ENCODE measurements around the gene ENOSF1. TPM values are rescaled to one million over a fixed set of nuclear protein-coding genes. Genes with fewer than 3 reads are reported as not detected.
"Not testable (repeated sequence)": the region's sequence is repeated elsewhere in the genome, so short reads cannot be mapped to it uniquely, and the experiment has no call there.

The ENOSF1 gene
- total and polyA plus RNA-seq, 7 donors: 5.1 to 27.2 (median 6.1) TPM

DNA sequence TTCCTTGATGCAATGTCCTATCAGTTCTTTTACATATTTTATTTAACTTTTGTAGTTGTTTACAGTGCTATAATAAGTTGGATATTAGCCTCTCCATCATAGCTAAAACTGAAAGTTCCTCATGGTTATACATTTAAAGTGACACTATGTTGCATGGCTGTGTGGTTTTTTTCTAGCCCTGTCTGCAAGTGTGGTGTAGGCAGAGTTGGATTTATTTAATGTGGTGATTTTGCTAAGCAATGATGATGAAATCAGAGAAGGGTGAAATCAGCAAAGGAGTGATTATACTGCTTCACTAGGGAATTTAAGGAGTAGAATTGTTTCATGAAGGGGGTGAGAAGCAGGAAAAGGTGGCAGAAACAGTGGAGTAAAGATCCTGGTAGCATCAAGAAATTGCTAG is 18.3 kb upstream of the ENOSF1 start:
- Histone ChIP-seq H3K27ac (no peak overlapping the region), H3K27me3 (ENCODE audit: insufficient read depth in 3 of 3, low read length in 2 of 3) (no peaks in the 10 kb centered on the region), H3K9me3 (no peaks in the 10 kb centered on the region), H3K4me3 (no peak overlapping the region), H3K36me3 (ENCODE audit: insufficient read depth in 1 of 2, low read depth in 1 of 2) (peaks cover 0 to 54% of the 10 kb centered on the region in 2 donors), H3K4me1 (no peaks in the 10 kb centered on the region)
- no peak for ATAC-seq
- TF ChIP-seq, protein P1, sequence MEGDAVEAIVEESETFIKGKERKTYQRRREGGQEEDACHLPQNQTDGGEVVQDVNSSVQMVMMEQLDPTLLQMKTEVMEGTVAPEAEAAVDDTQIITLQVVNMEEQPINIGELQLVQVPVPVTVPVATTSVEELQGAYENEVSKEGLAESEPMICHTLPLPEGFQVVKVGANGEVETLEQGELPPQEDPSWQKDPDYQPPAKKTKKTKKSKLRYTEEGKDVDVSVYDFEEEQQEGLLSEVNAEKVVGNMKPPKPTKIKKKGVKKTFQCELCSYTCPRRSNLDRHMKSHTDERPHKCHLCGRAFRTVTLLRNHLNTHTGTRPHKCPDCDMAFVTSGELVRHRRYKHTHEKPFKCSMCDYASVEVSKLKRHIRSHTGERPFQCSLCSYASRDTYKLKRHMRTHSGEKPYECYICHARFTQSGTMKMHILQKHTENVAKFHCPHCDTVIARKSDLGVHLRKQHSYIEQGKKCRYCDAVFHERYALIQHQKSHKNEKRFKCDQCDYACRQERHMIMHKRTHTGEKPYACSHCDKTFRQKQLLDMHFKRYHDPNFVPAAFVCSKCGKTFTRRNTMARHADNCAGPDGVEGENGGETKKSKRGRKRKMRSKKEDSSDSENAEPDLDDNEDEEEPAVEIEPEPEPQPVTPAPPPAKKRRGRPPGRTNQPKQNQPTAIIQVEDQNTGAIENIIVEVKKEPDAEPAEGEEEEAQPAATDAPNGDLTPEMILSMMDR (IDR thresholded peaks at IDR 0.05): no peak
- intact Hi-C loops (cut with DNase I): no loop called here
- DNase-seq: no peak

DNA sequence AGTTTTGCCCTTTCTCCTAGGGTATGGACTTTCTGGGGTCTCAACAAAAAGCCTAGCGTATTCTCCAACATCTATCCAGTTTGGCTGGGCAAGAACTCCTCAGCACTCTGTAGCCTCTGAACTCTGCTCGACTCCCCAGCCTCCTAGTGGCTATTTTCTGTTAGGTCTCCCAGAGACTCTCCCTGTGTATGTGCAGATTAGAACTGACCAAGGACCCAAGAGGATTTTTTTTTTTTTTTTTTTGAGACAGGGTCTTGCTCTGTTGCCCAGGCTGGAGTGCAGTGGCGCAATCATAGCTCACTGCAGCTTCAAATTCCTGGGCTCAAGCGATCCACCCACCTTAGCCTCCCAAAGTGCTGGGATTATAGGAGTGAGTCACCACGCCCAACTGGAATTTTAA is 17.7 kb upstream of the ENOSF1 start:
- H3K36me3 ChIP-seq (ENCODE audit: insufficient read depth in 1 of 2, low read depth in 1 of 2): peaks cover 0 to 48% of the 10 kb centered on the region in 2 donors
- H3K4me1 ChIP-seq; intact Hi-C loops (cut with DNase I); H3K4me3 ChIP-seq; H3K9me3 ChIP-seq; H3K27me3 ChIP-seq (ENCODE audit: insufficient read depth in 3 of 3, low read length in 2 of 3); ATAC-seq; H3K27ac ChIP-seq; DNase-seq: not testable (repeated sequence)
- 94 to 96% (median 95%) methylated on average over 5 of the region's 5 CpGs for WGBS, 3 donors

DNA sequence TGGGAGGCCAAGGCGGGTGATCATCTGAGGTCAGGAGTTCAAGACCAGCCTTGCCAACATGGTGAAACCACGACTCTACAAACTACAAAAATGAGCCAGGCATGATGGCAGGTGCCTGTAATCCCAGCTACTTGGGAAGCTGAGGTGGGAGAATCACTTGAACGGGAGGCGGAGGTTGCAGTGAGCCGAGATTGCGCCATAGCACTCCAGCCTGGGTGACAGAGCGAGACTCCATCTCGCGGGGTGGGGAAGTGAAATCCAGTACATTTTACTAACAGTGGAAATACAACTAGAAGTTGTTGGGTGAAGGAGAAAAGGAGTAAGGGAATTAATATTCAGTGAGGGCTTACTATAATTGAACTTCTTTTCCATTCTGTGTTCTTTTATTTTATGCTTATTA is 13.2 kb upstream of the ENOSF1 start:
- WGBS, 3 donors: 91 to 95% (median 93%) methylated on average over 9 of the region's 9 CpGs
- TF ChIP-seq, protein P1 (IDR thresholded peaks at IDR 0.05): no peak

DNA sequence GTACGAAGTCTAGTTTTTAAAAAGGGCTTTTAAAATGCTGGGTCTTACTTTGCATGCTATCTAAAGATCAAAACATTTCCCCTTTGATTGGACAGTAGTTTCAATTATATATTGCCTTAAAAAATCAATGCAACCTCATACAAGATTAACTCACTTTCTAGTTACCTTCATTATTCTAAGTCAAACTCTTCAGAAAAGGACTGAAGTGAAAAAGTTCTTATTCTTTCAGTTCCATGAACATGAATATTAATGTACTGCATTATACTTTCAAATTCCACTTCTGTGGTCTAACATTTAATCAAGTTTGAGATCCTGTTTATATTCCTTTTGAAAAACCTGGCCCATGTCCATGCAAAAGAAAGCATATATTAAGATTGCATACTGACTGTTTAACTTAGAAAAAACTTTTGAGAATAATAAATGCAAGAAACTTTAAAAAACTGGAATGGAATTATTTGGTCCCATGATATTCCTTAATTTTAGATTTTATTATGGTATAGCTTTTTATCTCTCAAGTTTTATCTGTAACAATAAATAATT is 11.2 kb upstream of the ENOSF1 start:
- ATAC-seq (no peak), DNase-seq (no peak)
- Histone ChIP-seq H3K9me3 (no peaks in the 10 kb centered on the region), H3K27ac (no peak overlapping the region), H3K36me3 (ENCODE audit: insufficient read depth in 1 of 2, low read depth in 1 of 2) (peaks cover 0 to 23% of the 10 kb centered on the region in 2 donors), H3K4me3 (no peak overlapping the region), H3K27me3 (ENCODE audit: insufficient read depth in 3 of 3, low read length in 2 of 3) (no peaks in the 10 kb centered on the region), H3K4me1 (no peaks in the 10 kb centered on the region)
- WGBS, 3 donors: 95 to 100% (median 98%) methylated on average over 1 of the region's 1 CpG
- TF ChIP-seq, protein P1 (IDR thresholded peaks at IDR 0.05): no peak
- intact Hi-C loops (cut with DNase I): no loop called here

More for the DNA sequence above, 13.2 kb upstream of the ENOSF1 start:
- no peaks in the 10 kb centered on the region for H3K9me3 ChIP-seq
- no peak for ATAC-seq
- H3K36me3 ChIP-seq (ENCODE audit: insufficient read depth in 1 of 2, low read depth in 1 of 2): peaks cover 0 to 27% of the 10 kb centered on the region in 2 donors
- DNase-seq: no peak
- intact Hi-C loops (cut with DNase I): no loop called here
- H3K27ac ChIP-seq: no peak overlapping the region
- H3K4me1 ChIP-seq: no peaks in the 10 kb centered on the region
- no peak overlapping the region for H3K4me3 ChIP-seq
- H3K27me3 ChIP-seq (ENCODE audit: insufficient read depth in 3 of 3, low read length in 2 of 3): no peaks in the 10 kb centered on the region

DNA sequence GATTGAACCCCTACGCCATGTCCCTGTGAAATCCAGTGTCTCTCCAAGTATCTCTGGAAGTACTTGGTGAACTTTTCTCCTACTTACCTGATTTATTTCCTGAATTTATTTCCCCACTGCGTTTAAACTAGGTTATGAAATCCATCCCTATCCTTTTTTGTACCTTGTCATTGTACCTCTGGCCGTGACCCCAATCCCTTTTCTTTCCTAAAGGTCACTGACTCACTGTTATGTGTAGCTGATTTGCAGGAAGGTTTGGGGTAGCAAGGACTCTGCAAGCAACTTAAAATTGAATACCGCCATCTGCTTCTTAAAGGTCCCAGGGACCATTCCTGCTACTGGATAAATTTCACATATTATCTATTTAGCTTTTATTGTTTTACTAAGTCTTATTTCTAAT is 4.6 kb upstream of the ENOSF1 start:
- H3K36me3 ChIP-seq (ENCODE audit: insufficient read depth in 1 of 2, low read depth in 1 of 2): no peaks in the 10 kb centered on the region
- no peak overlapping the region for H3K4me3 ChIP-seq
- no peak for DNase-seq
- intact Hi-C loops (cut with DNase I): no loop called here
- no peak overlapping the region for H3K27ac ChIP-seq
- 80 to 84% (median 81%) methylated on average over 4 of the region's 4 CpGs for WGBS, 3 donors
- TF ChIP-seq, protein P1 (IDR thresholded peaks at IDR 0.05): no peak
- no peaks in the 10 kb centered on the region for H3K4me1 ChIP-seq
- H3K9me3 ChIP-seq: no peaks in the 10 kb centered on the region
- no peaks in the 10 kb centered on the region for H3K27me3 ChIP-seq (ENCODE audit: insufficient read depth in 3 of 3, low read length in 2 of 3)
- ATAC-seq: no peak

Data from psoas muscle (tissue), 8 donors.